Upper lobe of right lung (tissue), 1 donor: ENCODE data around the gene PPP1R16B. TPM values are rescaled to one million over a fixed set of nuclear protein-coding genes. Genes with fewer than 3 reads are reported as not detected.

Source experiments
- ATAC-seq: fragments of 200-7000 bp; cut with Tn5 transposase; one replicate; pipeline ENCODE4 v1.9.1; 2020; ENCODE audit warnings: mild to moderate bottlenecking, moderate library complexity
- DNase-seq: peaks from one replicate; pipeline ENCODE4 v3.0.0-alpha.2; 2020
- H3K27ac ChIP-seq: fragments of 200-600 bp; one replicate; pipeline ENCODE4 v1.8.0; 2022
- H3K27me3 ChIP-seq: fragments of 200-600 bp; one replicate; pipeline ENCODE4 v1.8.0; 2022; ENCODE audit warnings: mild to moderate bottlenecking
- H3K36me3 ChIP-seq: fragments of 200-600 bp; one replicate; pipeline ENCODE4 v1.8.0; 2022
- H3K4me1 ChIP-seq: fragments of 200-600 bp; one replicate; pipeline ENCODE4 v1.8.0; 2022
- H3K4me3 ChIP-seq: fragments of 200-600 bp; one replicate; pipeline ENCODE4 v1.8.0; 2022; ENCODE audit warnings: mild to moderate bottlenecking
- H3K9me3 ChIP-seq: fragments of 200-600 bp; one replicate; pipeline ENCODE4 v1.8.0; 2022
- intact Hi-C: fragments of 100-400 bp; cut with DNase I; formaldehyde crosslinking; loops from one replicate; pipeline ENCODE4 v1.11.0; 2022
- total RNA-seq: library from RNA; stranded (reverse); fragmentation: NEBNext Ultra II Directional; extraction: Animal tissue kit (Norgen Biotek cat#: 25700); gene quantifications from one replicate; pipeline ENCODE4 v1.2.1, GENCODE V29; 2021
- TF ChIP-seq, protein P1 (sequence below): fragments of 200-600 bp; IDR thresholded peaks from one replicate; pipeline ENCODE4 v1.8.0; 2022; ENCODE audit warnings: antibody characterized with exemption
- donor health status: DM: no; HTN: yes; CAD: no; lungs with severe emphysema.

PPP1R16B gene
- total RNA-seq, 1 donor from 2014 or later, result 22.1 TPM

DNA sequence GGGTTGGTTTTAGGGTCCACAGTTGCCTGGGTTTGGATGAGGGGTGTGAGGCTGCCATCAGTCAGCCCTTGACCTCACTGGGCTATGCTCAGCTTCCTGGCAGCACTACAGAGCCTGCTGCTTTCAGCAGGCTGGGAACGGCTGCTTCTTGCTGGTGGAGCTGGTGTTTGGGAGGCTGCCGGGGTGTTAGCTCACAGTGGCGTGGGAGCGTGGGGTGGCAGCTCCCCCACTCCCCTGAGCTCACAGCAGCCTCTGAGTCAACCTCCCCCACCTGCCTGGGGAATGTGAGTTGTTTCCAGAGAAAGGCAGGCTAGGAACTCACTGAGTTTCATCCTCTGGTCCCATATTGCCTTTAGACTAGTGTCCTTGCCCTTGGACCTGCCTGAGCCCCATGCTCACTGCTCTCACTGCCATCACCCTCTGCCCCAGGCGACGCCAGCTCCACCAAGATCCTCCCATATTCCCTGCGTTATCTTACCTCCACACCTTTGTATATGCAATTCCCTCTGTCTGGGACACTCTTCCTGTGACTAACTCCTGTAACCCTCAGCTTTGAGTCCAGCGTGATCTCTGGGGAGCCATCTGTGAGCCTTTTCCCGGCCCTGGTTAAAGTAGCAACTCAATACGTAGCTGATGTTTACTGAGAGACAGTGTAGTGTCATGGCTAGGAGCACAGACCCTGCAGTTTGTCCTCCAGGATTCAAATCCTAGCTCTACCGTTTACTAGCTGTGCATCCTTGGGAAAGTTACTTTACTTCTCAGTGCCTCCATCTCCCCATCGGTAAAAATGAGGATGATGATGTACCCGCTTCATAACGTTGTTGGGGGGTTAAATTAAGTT is 34.8 kb downstream of the PPP1R16B start:
- no peaks in the 10 kb centered on the region for H3K36me3 ChIP-seq
- peak; percentile 16 for ATAC-seq
- TF ChIP-seq, protein P1, sequence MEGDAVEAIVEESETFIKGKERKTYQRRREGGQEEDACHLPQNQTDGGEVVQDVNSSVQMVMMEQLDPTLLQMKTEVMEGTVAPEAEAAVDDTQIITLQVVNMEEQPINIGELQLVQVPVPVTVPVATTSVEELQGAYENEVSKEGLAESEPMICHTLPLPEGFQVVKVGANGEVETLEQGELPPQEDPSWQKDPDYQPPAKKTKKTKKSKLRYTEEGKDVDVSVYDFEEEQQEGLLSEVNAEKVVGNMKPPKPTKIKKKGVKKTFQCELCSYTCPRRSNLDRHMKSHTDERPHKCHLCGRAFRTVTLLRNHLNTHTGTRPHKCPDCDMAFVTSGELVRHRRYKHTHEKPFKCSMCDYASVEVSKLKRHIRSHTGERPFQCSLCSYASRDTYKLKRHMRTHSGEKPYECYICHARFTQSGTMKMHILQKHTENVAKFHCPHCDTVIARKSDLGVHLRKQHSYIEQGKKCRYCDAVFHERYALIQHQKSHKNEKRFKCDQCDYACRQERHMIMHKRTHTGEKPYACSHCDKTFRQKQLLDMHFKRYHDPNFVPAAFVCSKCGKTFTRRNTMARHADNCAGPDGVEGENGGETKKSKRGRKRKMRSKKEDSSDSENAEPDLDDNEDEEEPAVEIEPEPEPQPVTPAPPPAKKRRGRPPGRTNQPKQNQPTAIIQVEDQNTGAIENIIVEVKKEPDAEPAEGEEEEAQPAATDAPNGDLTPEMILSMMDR, result no peak
- H3K27me3 ChIP-seq, result peaks cover 5% of the 10 kb centered on the region
- H3K4me1 ChIP-seq, result peaks cover 4% of the 10 kb centered on the region
- H3K4me3 ChIP-seq, result no peak overlapping the region
- peak overlapping the region; percentile 17 for H3K27ac ChIP-seq
- H3K9me3 ChIP-seq, result no peaks in the 10 kb centered on the region
- no peak for DNase-seq
- intact Hi-C loops, result no loop called here

DNA sequence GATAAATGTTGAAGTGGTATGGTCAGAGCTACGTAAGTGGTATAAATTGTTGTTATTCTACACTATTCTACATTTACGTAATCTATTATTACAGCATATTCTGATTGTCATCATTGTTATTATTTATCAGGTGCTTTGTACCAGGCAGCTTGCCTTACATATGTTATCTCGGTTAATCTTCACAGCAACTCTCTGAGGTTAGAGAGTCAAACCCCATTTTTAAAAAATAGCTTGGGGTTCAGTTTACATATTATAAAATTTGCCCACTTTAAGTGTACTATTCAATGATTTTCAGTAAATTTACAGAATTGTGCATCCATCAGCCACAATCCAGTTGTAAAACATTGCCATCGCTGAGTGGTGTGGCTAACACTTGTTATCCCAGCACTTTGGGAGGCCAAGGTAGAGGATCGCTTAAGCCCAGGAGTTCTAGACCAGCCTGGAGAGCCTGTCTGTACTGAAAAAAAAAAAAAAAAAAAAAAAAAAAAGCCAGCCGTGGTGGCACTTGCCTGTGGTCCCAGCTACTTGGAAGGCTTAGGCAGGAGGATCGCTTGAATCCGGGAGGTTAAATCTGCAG is 35.5 kb downstream of the PPP1R16B start:
- H3K4me3 ChIP-seq, result no peak overlapping the region
- peaks cover 5% of the 10 kb centered on the region for H3K27me3 ChIP-seq
- DNase-seq (no peak), ATAC-seq (no peak)
- intact Hi-C loops, result no loop called here
- peak overlapping the region; percentile 17 for H3K27ac ChIP-seq
- H3K9me3 ChIP-seq, result no peaks in the 10 kb centered on the region
- TF ChIP-seq, protein P1, result no peak
- no peaks in the 10 kb centered on the region for H3K36me3 ChIP-seq
- peaks cover 4% of the 10 kb centered on the region for H3K4me1 ChIP-seq

DNA sequence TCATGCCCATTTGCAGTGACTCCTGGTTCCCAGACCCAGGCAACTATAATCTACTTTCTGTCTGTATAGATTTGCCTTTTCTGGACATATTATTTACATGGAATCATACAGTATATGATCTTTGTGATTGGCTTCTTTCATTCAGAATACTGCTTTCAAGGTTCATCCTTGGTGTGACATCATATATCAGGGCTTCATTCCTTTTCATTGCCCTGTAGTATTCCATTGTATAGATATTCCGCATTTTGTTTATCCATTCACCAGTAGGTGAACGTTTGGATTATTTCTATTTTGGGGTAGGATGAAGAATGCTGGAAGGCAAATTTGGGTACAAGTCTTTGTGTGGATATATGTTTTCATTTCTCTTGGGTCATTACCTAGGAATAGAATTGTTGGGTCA is 36.1 kb downstream of the PPP1R16B start:
- DNase-seq (no peak), ATAC-seq (no peak)
- TF ChIP-seq, protein P1, result no peak
- Histone ChIP-seq H3K4me3 (no peak overlapping the region), H3K27me3 (peaks cover 5% of the 10 kb centered on the region), H3K9me3 (no peaks in the 10 kb centered on the region), H3K36me3 (no peaks in the 10 kb centered on the region), H3K4me1 (peaks cover 4% of the 10 kb centered on the region), H3K27ac (no peak overlapping the region)
- intact Hi-C loops, result no loop called here

DNA sequence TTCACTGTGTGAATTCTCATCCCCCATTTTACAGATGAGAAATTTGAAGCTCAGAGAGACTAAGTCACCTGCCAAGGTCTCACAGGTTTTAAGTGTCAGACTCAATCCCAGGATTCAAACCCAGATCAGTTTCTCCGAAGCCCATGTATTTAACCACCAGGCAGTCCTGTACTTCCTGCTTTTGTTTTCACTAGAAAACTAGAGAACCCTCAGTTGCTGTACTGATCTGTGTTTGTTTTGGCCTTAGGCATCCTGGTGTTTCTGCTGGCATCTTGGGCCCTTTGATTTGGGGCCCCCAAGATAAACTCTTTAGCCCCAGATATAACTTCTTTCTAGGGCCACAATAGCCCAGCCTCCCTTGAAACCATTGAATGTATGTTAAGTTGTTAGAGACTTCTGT is 36.5 kb downstream of the PPP1R16B start:
- peaks cover 5% of the 10 kb centered on the region for H3K27me3 ChIP-seq
- DNase-seq (no peak), ATAC-seq (no peak)
- H3K36me3 ChIP-seq, result no peaks in the 10 kb centered on the region
- TF ChIP-seq, protein P1, result no peak
- H3K4me3 ChIP-seq, result no peak overlapping the region
- H3K9me3 ChIP-seq, result no peaks in the 10 kb centered on the region
- peaks cover 4% of the 10 kb centered on the region for H3K4me1 ChIP-seq
- intact Hi-C loops, result no loop called here
- no peak overlapping the region for H3K27ac ChIP-seq

DNA sequence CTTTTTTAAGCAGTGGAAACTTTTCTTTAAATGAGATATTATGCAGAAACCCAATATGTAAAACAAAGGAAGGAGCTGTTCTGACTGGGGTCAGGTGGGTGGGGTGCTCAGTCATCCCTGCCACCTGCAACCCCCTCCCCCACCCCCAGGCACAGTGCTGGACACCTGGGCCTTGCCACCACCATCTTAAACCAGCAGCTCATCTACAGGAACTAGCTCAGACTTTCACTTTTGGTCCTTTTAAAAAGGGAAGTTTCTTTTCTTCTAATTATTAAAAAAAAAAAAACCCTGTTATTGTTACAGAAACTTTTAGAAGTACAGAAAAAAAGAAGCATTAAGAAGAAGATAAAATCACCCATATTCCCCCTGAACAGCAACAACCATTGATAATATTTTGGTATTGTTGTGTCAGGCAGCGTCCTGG is 37.1 kb downstream of the PPP1R16B start:
- ATAC-seq (peak; percentile 33), DNase-seq (no peak)
- intact Hi-C loops, result no loop called here
- Histone ChIP-seq H3K9me3 (no peaks in the 10 kb centered on the region), H3K27ac (no peak overlapping the region), H3K4me1 (peaks cover 4% of the 10 kb centered on the region), H3K36me3 (no peaks in the 10 kb centered on the region), H3K4me3 (no peak overlapping the region), H3K27me3 (peaks cover 5% of the 10 kb centered on the region)
- TF ChIP-seq, protein P1, result no peak
